ENCODE measurements around the gene LGR4.

GRCh38 chr11:27443746-27444507, 28.7 kb downstream of the LGR4 start:
- TF ChIP-seq GATA3 (IDR thresholded peaks at IDR 0.05; ENCODE audit: low read depth, low read length) (no peak), GATA2 (IDR thresholded peaks at IDR 0.05; ENCODE audit: low read depth, low read length) (no peak)
